Retinal pigment epithelial cell (primary cell): ENCODE data around the gene AFF3.
A peak's percentile ranks its signal among the peaks of the same experiment; 100 is the strongest.

ENCODE experiments used
- DNase-seq: peaks from one replicate; pipeline ENCODE4 v3.0.0-alpha.2; 2010; ENCODE audit warnings: low read depth
- H3K4me3 ChIP-seq: 2 replicates; pipeline ENCODE4 v1.5.1; 2011; ENCODE audit warnings: mild to moderate bottlenecking, low read length, control low read depth, moderate library complexity
- TF ChIP-seq, protein P1 (sequence below): conservative IDR thresholded peaks from 2 replicates; pipeline ENCODE4 v1.5.1; 2011; ENCODE audit warnings: low read depth, low read length, control low read depth, inconsistent platforms

AFF3 gene

DNA sequence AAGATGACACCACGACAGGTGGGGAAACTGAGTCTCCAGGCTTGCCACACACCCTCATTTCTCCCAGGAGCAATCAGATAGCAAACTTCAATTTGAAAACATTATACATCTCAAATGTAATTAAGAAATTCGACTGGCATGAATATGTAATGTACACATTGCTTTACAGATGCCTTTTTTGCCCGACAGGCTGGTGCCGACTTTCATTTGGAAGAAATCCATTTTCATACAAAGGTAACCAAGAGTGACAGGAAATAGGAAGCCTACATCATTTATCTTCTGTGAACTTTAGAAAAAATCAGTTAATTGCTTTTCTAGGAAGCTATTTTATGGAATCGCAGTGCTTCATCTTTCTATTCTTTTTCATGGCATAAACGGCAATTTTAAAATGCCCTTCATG lies 140.3 kb downstream of the AFF3 start:
- TF ChIP-seq, protein P1, sequence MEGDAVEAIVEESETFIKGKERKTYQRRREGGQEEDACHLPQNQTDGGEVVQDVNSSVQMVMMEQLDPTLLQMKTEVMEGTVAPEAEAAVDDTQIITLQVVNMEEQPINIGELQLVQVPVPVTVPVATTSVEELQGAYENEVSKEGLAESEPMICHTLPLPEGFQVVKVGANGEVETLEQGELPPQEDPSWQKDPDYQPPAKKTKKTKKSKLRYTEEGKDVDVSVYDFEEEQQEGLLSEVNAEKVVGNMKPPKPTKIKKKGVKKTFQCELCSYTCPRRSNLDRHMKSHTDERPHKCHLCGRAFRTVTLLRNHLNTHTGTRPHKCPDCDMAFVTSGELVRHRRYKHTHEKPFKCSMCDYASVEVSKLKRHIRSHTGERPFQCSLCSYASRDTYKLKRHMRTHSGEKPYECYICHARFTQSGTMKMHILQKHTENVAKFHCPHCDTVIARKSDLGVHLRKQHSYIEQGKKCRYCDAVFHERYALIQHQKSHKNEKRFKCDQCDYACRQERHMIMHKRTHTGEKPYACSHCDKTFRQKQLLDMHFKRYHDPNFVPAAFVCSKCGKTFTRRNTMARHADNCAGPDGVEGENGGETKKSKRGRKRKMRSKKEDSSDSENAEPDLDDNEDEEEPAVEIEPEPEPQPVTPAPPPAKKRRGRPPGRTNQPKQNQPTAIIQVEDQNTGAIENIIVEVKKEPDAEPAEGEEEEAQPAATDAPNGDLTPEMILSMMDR: no peak
- no peak for DNase-seq
- no peak overlapping the region for H3K4me3 ChIP-seq

DNA sequence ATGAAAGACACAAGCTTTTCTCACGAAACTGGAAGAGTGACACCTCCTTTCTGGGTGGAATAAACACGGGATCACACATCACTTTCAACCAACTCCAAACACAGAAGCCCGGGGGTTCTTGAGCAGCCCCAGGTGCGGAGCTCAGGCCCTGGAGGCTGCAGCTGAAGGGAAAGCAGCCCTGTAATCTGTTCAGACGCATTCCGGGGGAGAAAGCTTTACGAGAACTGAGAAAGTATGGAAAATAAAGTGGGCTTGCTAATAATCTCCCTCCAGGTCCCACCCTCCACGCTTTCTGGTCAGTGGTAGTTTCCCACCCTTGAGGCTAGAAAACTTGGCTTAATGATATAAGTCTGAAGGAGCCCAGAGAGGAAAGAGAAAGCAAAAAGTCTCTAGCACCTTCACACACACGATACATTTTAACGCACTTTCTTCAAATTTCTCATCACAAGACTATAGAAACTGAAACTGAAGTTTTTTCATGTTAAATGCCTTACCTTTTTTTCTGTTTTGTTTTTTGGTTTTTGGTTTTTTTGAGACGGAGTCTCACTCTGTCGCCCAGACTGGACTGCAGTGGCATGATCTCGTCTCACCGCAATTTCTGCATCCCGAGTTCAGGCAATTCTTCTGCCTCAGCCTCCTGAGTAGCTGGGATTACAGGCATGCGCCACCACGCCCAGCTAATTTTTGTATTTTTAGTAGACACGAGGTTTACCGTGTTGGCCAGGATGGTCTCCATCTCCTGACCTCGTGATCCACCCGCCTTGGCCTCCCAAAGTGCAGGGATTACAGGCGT lies 141.3 kb downstream of the AFF3 start:
- TF ChIP-seq, protein P1: no peak
- H3K4me3 ChIP-seq: no peak overlapping the region
- no peak for DNase-seq

DNA sequence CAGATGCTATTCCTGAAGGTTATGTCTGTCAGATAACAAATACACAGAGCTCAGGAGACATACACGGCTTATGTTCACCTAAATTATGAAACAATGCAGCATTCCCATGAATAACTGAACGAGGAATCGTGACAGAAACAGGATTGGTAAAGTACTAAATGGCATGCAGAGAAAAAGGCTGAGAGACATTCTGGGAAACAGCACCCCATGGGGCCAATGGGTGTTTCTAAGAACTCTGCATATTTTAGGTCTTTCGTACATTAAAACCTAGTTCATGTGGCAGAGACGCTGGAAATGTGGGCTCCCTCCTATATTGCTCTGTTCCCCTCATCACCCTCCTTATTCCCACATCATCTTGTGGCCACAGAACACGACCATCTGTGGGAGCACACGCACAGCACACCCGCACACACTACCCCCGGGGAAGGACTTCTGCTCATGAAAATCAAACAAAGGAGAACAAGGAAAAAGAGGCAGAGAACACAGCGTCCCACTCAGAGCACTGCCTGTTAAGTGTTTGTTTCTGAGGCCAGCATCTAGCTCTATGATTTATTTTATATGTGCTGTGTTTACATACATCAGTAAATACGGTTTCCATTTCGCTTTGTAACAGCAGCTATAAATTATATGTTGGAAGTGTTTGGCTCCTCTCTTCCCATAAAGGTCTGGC lies 143.6 kb downstream of the AFF3 start:
- DNase-seq: no peak
- no peak overlapping the region for H3K4me3 ChIP-seq
- TF ChIP-seq, protein P1: no peak

DNA sequence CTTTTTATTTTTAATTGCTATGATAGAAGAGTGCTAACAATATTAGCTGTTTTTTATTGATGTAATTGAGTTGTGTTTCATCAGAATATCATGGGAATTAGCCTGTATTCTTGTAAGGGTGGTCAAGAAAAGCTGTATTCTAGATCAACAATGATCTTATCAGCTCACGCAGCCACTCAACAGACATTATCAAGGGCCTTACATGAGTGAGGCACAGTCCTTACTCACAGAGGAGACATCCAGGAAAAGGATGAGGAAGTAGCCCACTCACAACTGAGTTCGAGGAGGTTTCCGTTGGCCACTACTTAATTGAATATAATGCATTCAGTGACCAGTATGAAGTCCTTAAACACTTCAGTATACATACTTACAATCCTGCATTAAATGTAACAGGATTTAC lies 152.5 kb downstream of the AFF3 start:
- TF ChIP-seq, protein P1: no peak
- no peak for DNase-seq
- no peak overlapping the region for H3K4me3 ChIP-seq

DNA sequence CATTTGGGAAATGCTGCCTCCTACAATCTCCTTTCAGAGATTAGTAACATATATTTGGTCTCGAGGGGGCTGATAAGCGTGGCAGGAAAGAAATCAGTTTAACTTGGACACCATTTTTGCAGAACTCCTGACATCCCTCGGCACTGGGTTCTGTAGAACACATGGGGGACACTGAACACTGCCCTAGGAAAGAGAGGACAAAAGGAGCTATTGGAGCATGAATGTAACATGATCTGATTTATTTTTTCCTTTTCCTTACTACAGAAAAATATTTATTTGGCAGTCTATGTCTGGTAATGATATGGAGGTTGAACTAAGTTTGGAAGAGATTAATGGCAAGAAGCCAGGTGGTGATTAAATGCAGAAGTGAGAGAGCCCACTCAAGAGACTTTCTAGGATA lies 153.8 kb downstream of the AFF3 start:
- peak; percentile 43 for DNase-seq
- H3K4me3 ChIP-seq: no peak overlapping the region
- TF ChIP-seq, protein P1: no peak

DNA sequence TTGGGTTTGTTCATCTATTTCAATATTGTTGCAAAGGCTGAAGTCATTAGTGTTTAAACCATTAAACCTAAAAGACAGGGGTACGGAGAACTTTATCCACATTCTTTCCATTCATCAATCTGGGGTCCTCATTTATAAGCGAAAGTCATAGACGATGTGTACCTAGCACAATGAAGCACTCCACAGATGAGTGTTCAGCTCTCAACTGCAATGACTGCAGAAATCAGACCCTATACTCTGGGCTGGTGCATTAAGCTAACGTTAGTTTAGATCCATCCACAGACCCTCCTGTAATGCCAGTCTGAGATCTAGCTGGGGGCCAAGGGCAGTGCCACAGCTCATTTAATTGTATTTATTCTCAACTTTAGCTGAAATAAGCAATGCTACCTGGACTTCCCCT lies 155.2 kb downstream of the AFF3 start:
- no peak for DNase-seq
- H3K4me3 ChIP-seq: no peak overlapping the region
- TF ChIP-seq, protein P1: no peak
